Transverse colon (tissue), 4 donors: Measurements from ENCODE around the gene TRIM43.
"Not testable (repeated sequence)": the region's sequence is repeated elsewhere in the genome, so short reads cannot be mapped to it uniquely, and the experiment has no call there.

Source experiments
- CTCF ChIP-seq, 5 experiments: fragments of 200-600 bp in 3 of 5; fragments of 450-650 bp in 2 of 5; sonication (generic) in 3 of 5; IDR thresholded peaks; 1 replicate in 2 of 5; 2 replicates in 3 of 5; pipeline ENCODE4 v1.5.1; 2016 to 2017; ENCODE audit warnings: antibody characterized with exemption in 5 of 5, inconsistent platforms in 3 of 5, mild to moderate bottlenecking in 2 of 5, moderate library complexity in 1 of 5
- EP300 ChIP-seq: sonication (generic); formaldehyde crosslinking; IDR thresholded peaks from one replicate; pipeline ENCODE4 v1.6.1; 2017; ENCODE audit warnings: antibody characterized with exemption, low read depth
- POLR2A ChIP-seq: fragments of 450-650 bp; IDR thresholded peaks from one replicate; pipeline ENCODE4 v1.6.1; 2016; ENCODE audit warnings: antibody characterized with exemption, mild to moderate bottlenecking, moderate library complexity
- POLR2AphosphoS5 ChIP-seq, 3 donors: sonication (generic); formaldehyde crosslinking; IDR thresholded peaks; one replicate each; pipeline ENCODE4 v1.6.1; 2016; ENCODE audit warnings: antibody characterized with exemption in 3 of 3

GRCh38 chr2:95601301-95601700 is 9.5 kb downstream of the TRIM43 start:
- not testable (repeated sequence) for TF ChIP-seq CTCF (IDR thresholded peaks at IDR 0.05); POLR2AphosphoS5 (IDR thresholded peaks at IDR 0.05); POLR2A; EP300
